Esophagus muscularis mucosa (tissue), 4 donors: ENCODE data around the gene PRR23C. TPM values are rescaled to one million over a fixed set of nuclear protein-coding genes. Genes with fewer than 3 reads are reported as not detected.

Experiments
- DNase-seq: peaks from one replicate; pipeline ENCODE4 v3.0.0-alpha.2; 2017; ENCODE audit errors: extremely low spot score
- H3K27ac ChIP-seq, 4 donors: fragments of 200-600 bp; sonication (generic); replicated peaks in 1 of 4; 1 replicate in 3 of 4; 2 replicates in 1 of 4; pipeline ENCODE4 v1.5.1; 2016 to 2019; ENCODE audit warnings: mild to moderate bottlenecking in 1 of 4
- H3K27me3 ChIP-seq, 4 donors: fragments of 200-600 bp; sonication (generic); one replicate each; pipeline versions ENCODE4 v1.5.1 to v1.6.0; 2016 to 2019
- H3K36me3 ChIP-seq, 4 donors: fragments of 200-600 bp; sonication (generic); one replicate each; pipeline ENCODE4 v1.5.1; 2016 to 2019
- H3K4me1 ChIP-seq, 4 donors: fragments of 200-600 bp; sonication (generic); one replicate each; pipeline ENCODE4 v1.5.1; 2016 to 2019
- H3K4me3 ChIP-seq, 4 donors: fragments of 200-600 bp; sonication (generic); 1 replicate in 2 of 4; 2 replicates in 2 of 4; pipeline ENCODE4 v1.5.1; 2016 to 2019; ENCODE audit warnings: mild to moderate bottlenecking in 4 of 4, moderate library complexity in 1 of 4
- H3K9me3 ChIP-seq, 4 donors: fragments of 200-600 bp; sonication (generic); 1 replicate in 3 of 4; 2 replicates in 1 of 4; pipeline ENCODE4 v1.5.1; 2016 to 2019
- CTCF ChIP-seq, 3 experiments: fragments of 200-600 bp in 2 of 3; fragments of 450-650 bp in 1 of 3; sonication (generic) in 2 of 3; IDR thresholded peaks; one replicate each; pipeline ENCODE4 v1.5.1; 2017 to 2019; ENCODE audit warnings: antibody characterized with exemption in 3 of 3, mild to moderate bottlenecking in 2 of 3, moderate library complexity in 1 of 3
- EP300 ChIP-seq: sonication (generic); formaldehyde crosslinking; IDR thresholded peaks from one replicate; pipeline ENCODE4 v1.6.1; 2017; ENCODE audit warnings: antibody characterized with exemption
- POLR2A ChIP-seq: fragments of 450-650 bp; IDR thresholded peaks from one replicate; pipeline ENCODE4 v1.6.1; 2017; ENCODE audit warnings: antibody characterized with exemption, moderate library complexity, mild to moderate bottlenecking, low read depth
- POLR2AphosphoS5 ChIP-seq, 2 donors: sonication (generic); formaldehyde crosslinking; IDR thresholded peaks; one replicate each; pipeline ENCODE4 v1.6.1; 2017; ENCODE audit warnings: antibody characterized with exemption in 2 of 2
- WGBS: methylation state at CpG from one replicate; pipeline ENCODE4 v1.1.5; 2018; 5-methylcytosine and 5-hydroxymethylcytosine counted together
- intact Hi-C: fragments of 100-400 bp; cut with DNase I; formaldehyde crosslinking; loops from one replicate; pipeline ENCODE4 v1.15.1; 2023
- total RNA-seq, 4 donors: library from RNA; depleted of rRNA; stranded (reverse); fragments of >200 nt; gene quantifications; one replicate each; pipeline versions ENCODE4 v1.1.0 to v1.2.1, GENCODE V29; 2016

The PRR23C gene
- total RNA-seq, 4 donors from 2014 or later = not detected

GRCh38 chr3:139005356-139005993, 39.2 kb downstream of the PRR23C start:
- no peak overlapping the region for H3K27ac ChIP-seq
- no peak for TF ChIP-seq POLR2A
- no peak for TF ChIP-seq EP300
- TF ChIP-seq CTCF (IDR thresholded peaks at IDR 0.05) = no peak
- H3K9me3 ChIP-seq = peaks cover 0 to 28% (median 23%) of the 10 kb centered on the region in 4 donors
- no peaks in the 10 kb centered on the region for H3K36me3 ChIP-seq
- H3K4me1 ChIP-seq = no peaks in the 10 kb centered on the region
- DNase-seq = no peak
- H3K27me3 ChIP-seq = peaks cover 0 to 5% (median 0%) of the 10 kb centered on the region in 4 donors
- H3K4me3 ChIP-seq = no peak overlapping the region
- intact Hi-C loops = no loop called here
- 90% methylated on average over 44 of the region's 45 CpGs for WGBS

GRCh38 chr3:138995706-138996105, 49.0 kb downstream of the PRR23C start:
- WGBS = 82% methylated on average over 1 of the region's 1 CpG
- TF ChIP-seq POLR2A = no peak
- TF ChIP-seq EP300 = no peak
- TF ChIP-seq CTCF (IDR thresholded peaks at IDR 0.05) = no peak
- no peak for TF ChIP-seq POLR2AphosphoS5 (IDR thresholded peaks at IDR 0.05)
- Histone ChIP-seq H3K27ac (no peak overlapping the region), H3K4me3 (no peak overlapping the region), H3K27me3 (peaks cover 0 to 3% (median 0%) of the 10 kb centered on the region in 4 donors), H3K9me3 (peaks cover 0 to 9% (median 2%) of the 10 kb centered on the region in 4 donors), H3K4me1 (no peaks in the 10 kb centered on the region), H3K36me3 (no peaks in the 10 kb centered on the region)
- intact Hi-C loops = no loop called here
- DNase-seq = no peak

Other genes with a start within 250 kb of the PRR23C start
- 10 to 100 TPM; 32.1 to 42.7 (median 36.6) TPM for gene PIK3CB, start 210.0 kb downstream of the PRR23C start, total RNA-seq
- gene FOXL2, start 97.8 kb downstream of the PRR23C start, total RNA-seq = under 1 TPM in 2 of 4 donors, not detected in 2; 0.17 to 0.26 TPM
- not detected for gene FOXL2NB, start 97.7 kb downstream of the PRR23C start, total RNA-seq
- not detected for gene PRR23A, start 38.6 kb downstream of the PRR23C start, total RNA-seq
- gene PRR23B, start 24.0 kb downstream of the PRR23C start, total RNA-seq = not detected